WTC11 (cell line): ENCODE measurements around the gene UBN1.

Experiments
- CBFB ChIP-seq: sonication (generic); formaldehyde crosslinking; IDR thresholded peaks from 2 replicates; pipeline ENCODE4 v1.8.1; 2022; ENCODE audit warnings: mild to moderate bottlenecking, low read depth, missing genetic modification reagents
- CREM ChIP-seq: sonication (generic); formaldehyde crosslinking; IDR thresholded peaks from 2 replicates; pipeline ENCODE4 v1.8.1; 2022; ENCODE audit warnings: mild to moderate bottlenecking, missing genetic modification reagents, moderate library complexity
- E2F4 ChIP-seq: sonication (generic); formaldehyde crosslinking; IDR thresholded peaks from 2 replicates; pipeline ENCODE4 v1.8.1; 2022; ENCODE audit warnings: low read depth, mild to moderate bottlenecking, moderate library complexity, missing genetic modification reagents, borderline replicate concordance
- IRF2 ChIP-seq: sonication (generic); formaldehyde crosslinking; IDR thresholded peaks from 2 replicates; pipeline ENCODE4 v1.8.0; 2022; ENCODE audit warnings: low read depth, missing genetic modification reagents, borderline replicate concordance
- NFE2L1 ChIP-seq: sonication (generic); formaldehyde crosslinking; IDR thresholded peaks from 2 replicates; pipeline ENCODE4 v1.8.1; 2023; ENCODE audit warnings: missing genetic modification reagents
- NFYB ChIP-seq: sonication (generic); formaldehyde crosslinking; conservative IDR thresholded peaks from 2 replicates; pipeline ENCODE4 v1.8.0; 2022; ENCODE audit warnings: low read depth, missing genetic modification reagents
- OVOL2 ChIP-seq: fragments of 250-450 bp; sonication (Bioruptor Pico); IDR thresholded peaks from 2 replicates; pipeline ENCODE4 v1.9.0; 2021; ENCODE audit warnings: mild to moderate bottlenecking, borderline replicate concordance
- TEAD4 ChIP-seq: sonication (generic); formaldehyde crosslinking; IDR thresholded peaks from 2 replicates; pipeline ENCODE4 v1.8.0; 2022; ENCODE audit warnings: mild to moderate bottlenecking, missing genetic modification reagents
- TF ChIP-seq, protein P1 (sequence below): fragments of 200-600 bp; IDR thresholded peaks from 2 replicates; pipeline ENCODE4 v1.8.0; 2022; ENCODE audit warnings: antibody characterized with exemption
- TF ChIP-seq, protein P2 (sequence below): sonication (generic); formaldehyde crosslinking; IDR thresholded peaks from 2 replicates; pipeline ENCODE4 v1.8.0; 2023; ENCODE audit warnings: missing genetic modification reagents

GRCh38 chr16:4879049-4879448 is 31.8 kb downstream of the UBN1 start:
- TF ChIP-seq, protein P1, sequence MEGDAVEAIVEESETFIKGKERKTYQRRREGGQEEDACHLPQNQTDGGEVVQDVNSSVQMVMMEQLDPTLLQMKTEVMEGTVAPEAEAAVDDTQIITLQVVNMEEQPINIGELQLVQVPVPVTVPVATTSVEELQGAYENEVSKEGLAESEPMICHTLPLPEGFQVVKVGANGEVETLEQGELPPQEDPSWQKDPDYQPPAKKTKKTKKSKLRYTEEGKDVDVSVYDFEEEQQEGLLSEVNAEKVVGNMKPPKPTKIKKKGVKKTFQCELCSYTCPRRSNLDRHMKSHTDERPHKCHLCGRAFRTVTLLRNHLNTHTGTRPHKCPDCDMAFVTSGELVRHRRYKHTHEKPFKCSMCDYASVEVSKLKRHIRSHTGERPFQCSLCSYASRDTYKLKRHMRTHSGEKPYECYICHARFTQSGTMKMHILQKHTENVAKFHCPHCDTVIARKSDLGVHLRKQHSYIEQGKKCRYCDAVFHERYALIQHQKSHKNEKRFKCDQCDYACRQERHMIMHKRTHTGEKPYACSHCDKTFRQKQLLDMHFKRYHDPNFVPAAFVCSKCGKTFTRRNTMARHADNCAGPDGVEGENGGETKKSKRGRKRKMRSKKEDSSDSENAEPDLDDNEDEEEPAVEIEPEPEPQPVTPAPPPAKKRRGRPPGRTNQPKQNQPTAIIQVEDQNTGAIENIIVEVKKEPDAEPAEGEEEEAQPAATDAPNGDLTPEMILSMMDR, result no peak
- TF ChIP-seq IRF2 (CRISPR knock-in tag), result no peak
- no peak for TF ChIP-seq NFYB (CRISPR knock-in tag)
- TF ChIP-seq NFE2L1, result no peak
- no peak for TF ChIP-seq TEAD4
- TF ChIP-seq OVOL2 (CRISPR knock-in tag), result no peak
- no peak for TF ChIP-seq E2F4 (CRISPR knock-in tag)
- TF ChIP-seq CREM, result no peak
- no peak for TF ChIP-seq CBFB (CRISPR knock-in tag)
- TF ChIP-seq, protein P2, sequence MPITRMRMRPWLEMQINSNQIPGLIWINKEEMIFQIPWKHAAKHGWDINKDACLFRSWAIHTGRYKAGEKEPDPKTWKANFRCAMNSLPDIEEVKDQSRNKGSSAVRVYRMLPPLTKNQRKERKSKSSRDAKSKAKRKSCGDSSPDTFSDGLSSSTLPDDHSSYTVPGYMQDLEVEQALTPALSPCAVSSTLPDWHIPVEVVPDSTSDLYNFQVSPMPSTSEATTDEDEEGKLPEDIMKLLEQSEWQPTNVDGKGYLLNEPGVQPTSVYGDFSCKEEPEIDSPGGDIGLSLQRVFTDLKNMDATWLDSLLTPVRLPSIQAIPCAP (CRISPR knock-in tag), result no peak
